Gastrocnemius medialis (tissue), 4 donors: Measurements from ENCODE around the gene IL13. TPM values are rescaled to one million over a fixed set of nuclear protein-coding genes. Genes with fewer than 3 reads are reported as not detected.
"Not testable (repeated sequence)": the region's sequence is repeated elsewhere in the genome, so short reads cannot be mapped to it uniquely, and the experiment has no call there.

ENCODE experiments used
- ATAC-seq, 2 donors: fragments of 150-250 bp; one replicate each; pipeline ENCODE4 v1.9.1; 2016
- DNase-seq, 2 donors: peaks; one replicate each; pipeline ENCODE4 v3.0.0-alpha.2; 2019
- H3K27ac ChIP-seq, 4 donors: fragments of 200-600 bp; sonication (generic); 1 replicate in 1 of 4; 2 replicates in 3 of 4; pipeline ENCODE4 v1.5.1; 2016 to 2018; ENCODE audit warnings: mild to moderate bottlenecking in 2 of 4, moderate library complexity in 1 of 4
- H3K27me3 ChIP-seq, 3 donors: fragments of 200-600 bp; sonication (generic) in 2 of 3; 1 replicate in 1 of 3; 2 replicates in 2 of 3; pipeline versions ENCODE4 v1.5.1 to v1.6.0; 2016 to 2019; ENCODE audit warnings: mild to moderate bottlenecking in 1 of 3, moderate library complexity in 1 of 3
- H3K36me3 ChIP-seq, 2 donors: fragments of 200-600 bp; sonication (generic) in 1 of 2; one replicate each; pipeline ENCODE4 v1.5.1; 2017 to 2018
- H3K4me1 ChIP-seq, 2 donors: fragments of 200-600 bp; sonication (generic) in 1 of 2; one replicate each; pipeline ENCODE4 v1.5.1; 2016 to 2017; ENCODE audit warnings: mild to moderate bottlenecking in 2 of 2
- H3K4me3 ChIP-seq, 4 donors: fragments of 200-600 bp; sonication (generic) in 3 of 4; 1 replicate in 1 of 4; 2 replicates in 3 of 4; pipeline ENCODE4 v1.5.1; 2016 to 2019; ENCODE audit warnings: mild to moderate bottlenecking in 2 of 4
- H3K9me3 ChIP-seq, 3 donors: fragments of 200-600 bp; sonication (generic) in 2 of 3; 1 replicate in 1 of 3; 2 replicates in 2 of 3; pipeline ENCODE4 v1.5.1; 2016 to 2019
- CTCF ChIP-seq, 5 experiments: fragments of 450-650 bp in 3 of 5; fragments of 200-600 bp in 2 of 5; sonication (generic) in 2 of 5; IDR thresholded peaks in 4 of 5; conservative IDR thresholded peaks in 1 of 5; 1 replicate in 4 of 5; 2 replicates in 1 of 5; pipeline ENCODE4 v1.5.1; 2016 to 2019; ENCODE audit warnings: antibody characterized with exemption in 5 of 5, mild to moderate bottlenecking in 3 of 5, moderate library complexity in 3 of 5
- POLR2A ChIP-seq, 2 donors: fragments of 450-650 bp; IDR thresholded peaks; one replicate each; pipeline ENCODE4 v1.6.1; 2017; ENCODE audit warnings: antibody characterized with exemption in 2 of 2, mild to moderate bottlenecking in 2 of 2, moderate library complexity in 2 of 2
- in situ Hi-C, 4 donors: fragments of 200-750 bp; cut with MboI; loops; one replicate each; pipeline versions ENCODE4 v1.15.0 to v1.8.0; 2017; ENCODE audit warnings: low sequenced_read_pairs in 4 of 4
- intact Hi-C: fragments of 100-400 bp; cut with DNase I; formaldehyde crosslinking; loops from one replicate; pipeline ENCODE4 v1.15.1; 2023; ENCODE audit warnings: low total_unique reads
- total RNA-seq, 4 donors: library from RNA; depleted of rRNA; stranded (reverse); fragments of >200 nt; gene quantifications; one replicate each; pipeline versions ENCODE4 v1.1.0 to v1.2.3, GENCODE V29; 2016

IL13 gene
- total RNA-seq, 4 donors from 2014 or later: not detected

GRCh38 chr5:132622608-132623007 lies 35.4 kb upstream of the IL13 start:
- intact Hi-C loops (no loop called here), in situ Hi-C loops (no loop called here)
- TF ChIP-seq CTCF (IDR thresholded peaks at IDR 0.05 in 4 of 5, conservative IDR thresholded peaks at IDR 0.05 in 1 of 5) (no peak), POLR2A (IDR thresholded peaks at IDR 0.05) (no peak)
- H3K27ac ChIP-seq: no peak overlapping the region
- peaks cover 0 to 36% of the 10 kb centered on the region in 2 donors for H3K36me3 ChIP-seq
- H3K9me3 ChIP-seq: no peaks in the 10 kb centered on the region
- no peaks in the 10 kb centered on the region for H3K27me3 ChIP-seq
- no peak for DNase-seq
- H3K4me3 ChIP-seq: no peak overlapping the region
- H3K4me1 ChIP-seq: no peaks in the 10 kb centered on the region
- no peak for ATAC-seq

GRCh38 chr5:132627470-132627869 lies 30.5 kb upstream of the IL13 start:
- no peak for ATAC-seq
- Histone ChIP-seq H3K9me3 (no peaks in the 10 kb centered on the region), H3K27ac (no peak overlapping the region), H3K4me3 (no peak overlapping the region), H3K27me3 (no peaks in the 10 kb centered on the region), H3K36me3 (peaks cover 0 to 10% of the 10 kb centered on the region in 2 donors), H3K4me1 (no peaks in the 10 kb centered on the region)
- no peak for DNase-seq
- in situ Hi-C loops: no loop called here
- TF ChIP-seq CTCF (IDR thresholded peaks at IDR 0.05 in 4 of 5, conservative IDR thresholded peaks at IDR 0.05 in 1 of 5) (no peak), POLR2A (IDR thresholded peaks at IDR 0.05) (no peak)
- intact Hi-C loops: no loop called here

- Histone ChIP-seq H3K36me3 (peaks cover 0 to 8% of the 10 kb centered on the region in 2 donors), H3K4me1 (no peaks in the 10 kb centered on the region), H3K27me3 (no peaks in the 10 kb centered on the region), H3K4me3 (no peak overlapping the region), H3K27ac (no peak overlapping the region), H3K9me3 (no peaks in the 10 kb centered on the region)
- in situ Hi-C loops: no loop called here
- DNase-seq (no peak), ATAC-seq (no peak)
- intact Hi-C loops: no loop called here
- no peak for TF ChIP-seq POLR2A (IDR thresholded peaks at IDR 0.05)
Observed at GRCh38 chr5:132628814-132629213, 29.2 kb upstream of the IL13 start.

- in situ Hi-C loops: no loop called here
- no peaks in the 10 kb centered on the region for H3K27me3 ChIP-seq
- peaks cover 0 to 8% of the 10 kb centered on the region in 2 donors for H3K36me3 ChIP-seq
- H3K4me1 ChIP-seq: no peaks in the 10 kb centered on the region
- H3K9me3 ChIP-seq: no peaks in the 10 kb centered on the region
- no peak overlapping the region for H3K27ac ChIP-seq
- no peak for TF ChIP-seq POLR2A (IDR thresholded peaks at IDR 0.05)
- no peak for TF ChIP-seq CTCF (IDR thresholded peaks at IDR 0.05 in 4 of 5, conservative IDR thresholded peaks at IDR 0.05 in 1 of 5)
- H3K4me3 ChIP-seq: no peak overlapping the region
- intact Hi-C loops: no loop called here
- ATAC-seq: no peak
- DNase-seq: no peak
Observed at GRCh38 chr5:132629230-132629944, 28.6 kb upstream of the IL13 start.

GRCh38 chr5:132633587-132633986 lies 24.4 kb upstream of the IL13 start:
- DNase-seq, ATAC-seq, in situ Hi-C loops, H3K27me3 ChIP-seq, intact Hi-C loops, H3K4me3 ChIP-seq, H3K27ac ChIP-seq, H3K9me3 ChIP-seq, H3K4me1 ChIP-seq: not testable (repeated sequence)
- peaks cover 0 to 25% of the 10 kb centered on the region in 2 donors for H3K36me3 ChIP-seq

- no peaks in the 10 kb centered on the region for H3K27me3 ChIP-seq
- TF ChIP-seq CTCF (IDR thresholded peaks at IDR 0.05 in 4 of 5, conservative IDR thresholded peaks at IDR 0.05 in 1 of 5): no peak
- no peak for TF ChIP-seq POLR2A (IDR thresholded peaks at IDR 0.05)
- no peaks in the 10 kb centered on the region for H3K9me3 ChIP-seq
- no peak for DNase-seq
- ATAC-seq: no peak
- H3K36me3 ChIP-seq: peaks cover 0 to 38% of the 10 kb centered on the region in 2 donors
- H3K4me1 ChIP-seq: no peaks in the 10 kb centered on the region
- no peak overlapping the region for H3K4me3 ChIP-seq
- H3K27ac ChIP-seq: no peak overlapping the region
- intact Hi-C loops: no loop called here
- in situ Hi-C loops: no loop called here
Observed at GRCh38 chr5:132635873-132636272, 22.1 kb upstream of the IL13 start.
